K562 (cell line): ENCODE results near the gene GTF3C4. TPM values are rescaled to one million over a fixed set of nuclear protein-coding genes. Genes with fewer than 3 reads are reported as not detected.

Source experiments
- ATAC-seq: fragments of 200-7000 bp; cut with Tn5 transposase; 3 replicates; pipeline ENCODE4 v1.9.1; 2020; ENCODE audit warnings: moderate library complexity
- BruUV-seq: library from RNA; stranded (reverse); fragments of 400-500 nt; replicated peaks from 2 replicates; lab custom pipeline; 2021; lab: Mats Ljungman, UMichigan
- CTCF ChIA-PET: fragments of 300-600 bp; formaldehyde crosslinking; extraction: SDS; loops from one replicate; lab custom pipeline; 2021; ENCODE audit warnings: low intra/inter-chr PET ratio; lab: Yijun Ruan, JAX
- POLR2A ChIA-PET: fragments of 300-600, 350-650 bp; sonication (Branson Sonifier 250); formaldehyde crosslinking; extraction: SDS; loops from one replicate; lab custom pipeline; 2021; ENCODE audit warnings: antibody characterized with exemption, inconsistent platforms; lab: Yijun Ruan, JAX
- DNase-seq, 4 experiments: peaks; one replicate each; pipeline versions ENCODE4 v3.0.0 to v3.0.0-alpha.2; 2011 to 2018; ENCODE audit warnings: low spot score in 3 of 4, mixed read lengths in 3 of 4; ENCODE audit errors: extremely low read depth in 1 of 4
- FAIRE-seq: peaks from 2 replicates; lab custom pipeline; 2011; peaks lifted over from hg19 to GRCh38; lab: Jason Lieb, UNC
- H2AFZ ChIP-seq: 2 replicates; pipeline ENCODE4 v1.6.0; 2011; ENCODE audit warnings: low read depth, low read length, control low read depth, inconsistent platforms
- H3K27ac ChIP-seq: fragments of 200-600 bp; 3 replicates; pipeline ENCODE4 v1.8.0; 2011; ENCODE audit warnings: low read depth, mild to moderate bottlenecking, control low read depth, inconsistent platforms, low read length, moderate library complexity, mixed read lengths; ENCODE audit errors: extremely low read depth
- H3K27me3 ChIP-seq, 2 experiments: fragments of 300-600 bp in 1 of 2; 2 replicates in 1 of 2; 3 replicates in 1 of 2; pipeline versions ENCODE4 v1.6.0 to v1.8.0; 2011; ENCODE audit warnings: inconsistent platforms in 2 of 2, low read length in 2 of 2, mild to moderate bottlenecking in 1 of 2, mixed read lengths in 1 of 2, moderate library complexity in 1 of 2; ENCODE audit not compliant: control insufficient read depth in 2 of 2, insufficient read depth in 2 of 2
- H3K36me3 ChIP-seq: fragments of 300-600 bp; 3 replicates; pipeline ENCODE4 v1.8.0; 2011; ENCODE audit warnings: mild to moderate bottlenecking, low read length, inconsistent platforms; ENCODE audit not compliant: control insufficient read depth, insufficient read depth
- H3K4me1 ChIP-seq, 2 experiments: fragments of 200-600 bp in 1 of 2; replicated peaks in 1 of 2; 2 replicates in 1 of 2; 3 replicates in 1 of 2; pipeline versions ENCODE4 v1.5.1 to v1.8.0; 2011; ENCODE audit warnings: inconsistent platforms in 2 of 2, low read length in 2 of 2, mild to moderate bottlenecking in 1 of 2, mixed read lengths in 1 of 2, moderate library complexity in 1 of 2; ENCODE audit not compliant: control insufficient read depth in 2 of 2, insufficient read depth in 2 of 2
- H3K4me2 ChIP-seq: 2 replicates; pipeline ENCODE4 v1.6.1; 2011; ENCODE audit warnings: low read length, control low read depth, inconsistent platforms, mixed read lengths; ENCODE audit not compliant: insufficient read depth
- H3K4me3 ChIP-seq: fragments of 200-600 bp; sonication (generic), shearing (Covaris generic); 2 replicates; pipeline ENCODE4 v1.5.1; 2016; ENCODE audit warnings: control low read depth, inconsistent platforms
- H3K79me2 ChIP-seq: fragments of 200-600 bp; 3 replicates; pipeline ENCODE4 v1.8.0; 2011; ENCODE audit warnings: low read length, inconsistent platforms; ENCODE audit not compliant: control insufficient read depth, insufficient read depth
- H3K9ac ChIP-seq, 2 experiments: 2 replicates each; pipeline versions ENCODE4 v1.6.0 to v1.6.1; 2011; ENCODE audit warnings: low read depth in 2 of 2, low read length in 2 of 2, control low read depth in 1 of 2, inconsistent platforms in 1 of 2, mild to moderate bottlenecking in 1 of 2, mixed read lengths in 1 of 2; ENCODE audit not compliant: insufficient read depth in 1 of 2
- H3K9me1 ChIP-seq: one replicate; pipeline ENCODE4 v1.6.0; 2011; ENCODE audit warnings: inconsistent platforms, mild to moderate bottlenecking, low read length, moderate library complexity; ENCODE audit not compliant: control insufficient read depth, insufficient read depth
- H3K9me3 ChIP-seq: replicated peaks from 2 replicates; pipeline ENCODE4 v1.5.1; 2011; ENCODE audit warnings: low read depth, low read length, inconsistent platforms; ENCODE audit not compliant: control insufficient read depth, insufficient read depth
- H4K20me1 ChIP-seq: replicated peaks from 2 replicates; pipeline ENCODE4 v1.6.1; 2011; ENCODE audit warnings: low read length, inconsistent platforms, mixed read lengths; ENCODE audit not compliant: control insufficient read depth, insufficient read depth
- GTF2F1 ChIP-seq: IDR thresholded peaks from 2 replicates; pipeline ENCODE4 v1.6.1; 2011; ENCODE audit warnings: low read depth, low read length, improper control_type of control experiment
- HMG20B ChIP-seq: fragments of 250-450 bp; sonication (Bioruptor Pico); IDR thresholded peaks from 2 replicates; pipeline ENCODE4 v1.5.0; 2021; ENCODE audit warnings: mild to moderate bottlenecking
- HNRNPH1 ChIP-seq: fragments of 200-400 bp; formaldehyde crosslinking; optimal IDR thresholded peaks from 2 replicates; pipeline ENCODE3; 2017; ENCODE audit warnings: low read depth, mild to moderate bottlenecking, low read length, moderate library complexity
- KLF16 ChIP-seq: IDR thresholded peaks from 2 replicates; pipeline ENCODE4 v1.6.1; 2016; ENCODE audit warnings: antibody characterized with exemption
- KLF6 ChIP-seq: fragments of 250-450 bp; sonication (Bioruptor Pico); IDR thresholded peaks from 2 replicates; pipeline ENCODE4 v1.4.0; 2020; ENCODE audit warnings: mild to moderate bottlenecking, moderate library complexity, borderline replicate concordance
- MIER1 ChIP-seq: fragments of 450-650 bp; IDR thresholded peaks from 2 replicates; pipeline ENCODE4 v1.6.1; 2016; ENCODE audit warnings: antibody characterized with exemption, mild to moderate bottlenecking, low read depth
- PTTG1 ChIP-seq: fragments of 450-650 bp; IDR thresholded peaks from 2 replicates; pipeline ENCODE4 v1.6.1; 2016; ENCODE audit warnings: low read depth, mild to moderate bottlenecking, missing genetic modification characterization, missing compliant biosample characterization
- PYGO2 ChIP-seq: fragments of 450-650 bp; IDR thresholded peaks from 2 replicates; pipeline ENCODE4 v1.6.1; 2016; ENCODE audit warnings: mild to moderate bottlenecking, missing genetic modification characterization, moderate library complexity, missing compliant biosample characterization
- RBM17 ChIP-seq: fragments of 200-400 bp; formaldehyde crosslinking; IDR thresholded peaks from 2 replicates; pipeline ENCODE4 v1.6.1; 2017; ENCODE audit warnings: low read depth, mild to moderate bottlenecking, low read length, borderline replicate concordance
- RFX7 ChIP-seq: fragments of 250-450 bp; sonication (Bioruptor Pico); IDR thresholded peaks from 2 replicates; pipeline ENCODE4 v1.5.1; 2021; ENCODE audit warnings: mild to moderate bottlenecking
- SP1 ChIP-seq: sonication (generic); formaldehyde crosslinking; IDR thresholded peaks from 2 replicates; pipeline ENCODE4 v1.8.1; 2022; ENCODE audit warnings: mild to moderate bottlenecking, missing genetic modification reagents
- TAF15 ChIP-seq: fragments of 200-400 bp; formaldehyde crosslinking; IDR thresholded peaks from 2 replicates; pipeline ENCODE4 v1.6.1; 2017; ENCODE audit warnings: mild to moderate bottlenecking, low read depth, low read length, moderate library complexity
- TRIM28 ChIP-seq: fragments of 450-650 bp; IDR thresholded peaks from 2 replicates; pipeline ENCODE4 v1.6.1; 2017
- ZBTB17 ChIP-seq: fragments of 450-650 bp; formaldehyde crosslinking; IDR thresholded peaks from 2 replicates; pipeline ENCODE4 v1.4.0; 2020; ENCODE audit warnings: mild to moderate bottlenecking
- ZBTB8A ChIP-seq: fragments of 450-650 bp; IDR thresholded peaks from 2 replicates; pipeline ENCODE4 v1.6.1; 2018; ENCODE audit warnings: mild to moderate bottlenecking, moderate library complexity; ENCODE audit not compliant: partially characterized antibody
- WGBS: fragments of 100-300 bp; shearing (Covaris generic); methylation state at CpG from one replicate; pipeline ENCODE4 v1.1.6; 2016; ENCODE audit warnings: low coverage, mixed read lengths; ENCODE audit not compliant: insufficient coverage; ENCODE audit errors: missing lambda C conversion rate; 5-methylcytosine and 5-hydroxymethylcytosine counted together
- in situ Hi-C: fragments of 300-500 bp; cut with MboI; formaldehyde crosslinking; loops from 4 replicates; pipeline ENCODE4 v1.15.0; 2018; ENCODE audit warnings: inconsistent platforms, mixed read lengths
- intact Hi-C: fragments of 100-400 bp; cut with micrococcal nuclease; formaldehyde crosslinking; loops from 2 replicates; pipeline ENCODE4 v1.14.2; 2022
- polyA plus RNA-seq, 8 experiments: library from polyadenylated mRNA; depleted of rRNA in 4 of 8; stranded (reverse) in 5 of 8; unstranded in 3 of 8; fragments of >200 nt; fragmentation: Nextera tagmentation in 2 of 8; fragmentation: Illumina TruSeq in 1 of 8; extraction: Ambion mirVana in 2 of 8; extraction: Trizol in 1 of 8; gene quantifications; 2 replicates each; pipeline versions ENCODE4 v1.2.1 to v1.2.3, GENCODE V29; 2011 to 2014; ENCODE audit warnings: inconsistent platforms in 1 of 8, missing spikeins in 1 of 8
- total RNA-seq, 7 experiments: library from RNA; depleted of rRNA in 6 of 7; stranded (reverse); fragments of >200 nt in 6 of 7; fragmentation: Illumina TruSeq in 2 of 7; extraction: Trizol in 2 of 7; gene quantifications; 2 replicates each; pipeline versions ENCODE4 v1.2.1 to v1.2.3, GENCODE V29; 2011 to 2021; ENCODE audit warnings: low replicate concordance in 1 of 7
- TF ChIP-seq, protein P1 (sequence below): fragments of 250-450 bp; sonication (Bioruptor Pico); IDR thresholded peaks from 2 replicates; pipeline ENCODE4 v1.8.0; 2022; ENCODE audit warnings: inconsistent platforms, mild to moderate bottlenecking, moderate library complexity, borderline replicate concordance
- TF ChIP-seq, protein P2 (sequence below): IDR thresholded peaks from 2 replicates; pipeline ENCODE4 v1.6.1; 2012; ENCODE audit warnings: low read depth, low read length, improper control_type of control experiment, borderline replicate concordance
- TF ChIP-seq, protein P3 (sequence below), 2 experiments: fragments of 150-350 bp in 1 of 2; IDR thresholded peaks; 2 replicates each; pipeline ENCODE4 v1.6.1; 2012 to 2016; ENCODE audit warnings: low read depth in 2 of 2, low read length in 2 of 2, mild to moderate bottlenecking in 1 of 2, moderate library complexity in 1 of 2

The GTF3C4 gene
- total and polyA plus RNA-seq, 9 of the 15 experiments (the other 6 are each of a cell fraction or from before 2014, with no cell fraction given) = 3.9 to 20.0 (median 12.2) TPM

DNA sequence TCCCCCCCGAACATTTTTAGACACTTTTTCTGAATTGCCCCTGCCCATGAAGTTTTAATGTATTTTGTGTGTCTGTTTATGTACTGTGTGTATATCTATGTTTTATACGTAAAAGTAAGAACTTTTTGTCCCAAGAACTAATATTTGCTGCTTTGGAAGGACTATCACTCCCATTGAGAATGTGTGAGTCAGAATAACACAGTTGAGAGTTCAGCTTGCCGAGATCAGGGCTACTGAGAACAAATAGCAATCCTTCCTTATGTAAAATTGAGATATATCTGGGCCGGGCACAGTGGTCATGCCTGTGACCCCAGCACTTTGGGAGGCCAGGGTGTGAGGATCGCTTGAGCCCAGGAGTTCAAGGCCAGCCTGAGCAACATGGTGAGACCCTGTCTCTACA is 11.3 kb downstream of the GTF3C4 start:
- ChIA-PET POLR2A (interaction anchor here (0.6 to 2.0 kb wide), 3 partner anchors 10 to 309 kb away, joined by 3 to 11 read pairs (median 4); partner anchors contain the start of gene DDX31), CTCF (no interaction called here)
- no peaks in the 10 kb centered on the region for H3K9me3 ChIP-seq
- peaks cover 90% of the 10 kb centered on the region for H3K36me3 ChIP-seq
- no peak overlapping the region for H3K9ac ChIP-seq
- no peak overlapping the region for H3K27ac ChIP-seq
- no peak overlapping the region for H3K4me2 ChIP-seq
- intact Hi-C loops (no loop called here), in situ Hi-C loops (no loop called here)
- FAIRE-seq = no peak
- no peaks in the 10 kb centered on the region for H3K9me1 ChIP-seq
- no peak overlapping the region for H2AFZ ChIP-seq
- no peaks in the 10 kb centered on the region for H3K4me1 ChIP-seq
- no TSS peak for BruUV-seq
- H3K79me2 ChIP-seq = peaks cover 84% of the 10 kb centered on the region
- no peaks in the 10 kb centered on the region for H3K27me3 ChIP-seq
- 89% methylated on average over 4 of the region's 5 CpGs for WGBS
- no peak for DNase-seq
- no peak overlapping the region for H3K4me3 ChIP-seq
- no peak for ATAC-seq
- peaks cover 9% of the 10 kb centered on the region; the same call in 1 of the 2 replicates for H4K20me1 ChIP-seq
- TF ChIP-seq KLF6 (no peak), HMG20B (CRISPR knock-in tag) (no peak), HNRNPH1 (no peak), RBM17 (no peak), TRIM28 (no peak), SP1 (CRISPR knock-in tag) (no peak), ZBTB17 (CRISPR knock-in tag) (no peak), TAF15 (no peak), RFX7 (CRISPR knock-in tag) (no peak), KLF16 (no peak), MIER1 (no peak), PYGO2 (tag) (no peak), PTTG1 (tag) (no peak), ZBTB8A (no peak), GTF2F1 (no peak)
- TF ChIP-seq, protein P1, sequence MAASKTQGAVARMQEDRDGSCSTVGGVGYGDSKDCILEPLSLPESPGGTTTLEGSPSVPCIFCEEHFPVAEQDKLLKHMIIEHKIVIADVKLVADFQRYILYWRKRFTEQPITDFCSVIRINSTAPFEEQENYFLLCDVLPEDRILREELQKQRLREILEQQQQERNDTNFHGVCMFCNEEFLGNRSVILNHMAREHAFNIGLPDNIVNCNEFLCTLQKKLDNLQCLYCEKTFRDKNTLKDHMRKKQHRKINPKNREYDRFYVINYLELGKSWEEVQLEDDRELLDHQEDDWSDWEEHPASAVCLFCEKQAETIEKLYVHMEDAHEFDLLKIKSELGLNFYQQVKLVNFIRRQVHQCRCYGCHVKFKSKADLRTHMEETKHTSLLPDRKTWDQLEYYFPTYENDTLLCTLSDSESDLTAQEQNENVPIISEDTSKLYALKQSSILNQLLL = no peak
- TF ChIP-seq, protein P2, sequence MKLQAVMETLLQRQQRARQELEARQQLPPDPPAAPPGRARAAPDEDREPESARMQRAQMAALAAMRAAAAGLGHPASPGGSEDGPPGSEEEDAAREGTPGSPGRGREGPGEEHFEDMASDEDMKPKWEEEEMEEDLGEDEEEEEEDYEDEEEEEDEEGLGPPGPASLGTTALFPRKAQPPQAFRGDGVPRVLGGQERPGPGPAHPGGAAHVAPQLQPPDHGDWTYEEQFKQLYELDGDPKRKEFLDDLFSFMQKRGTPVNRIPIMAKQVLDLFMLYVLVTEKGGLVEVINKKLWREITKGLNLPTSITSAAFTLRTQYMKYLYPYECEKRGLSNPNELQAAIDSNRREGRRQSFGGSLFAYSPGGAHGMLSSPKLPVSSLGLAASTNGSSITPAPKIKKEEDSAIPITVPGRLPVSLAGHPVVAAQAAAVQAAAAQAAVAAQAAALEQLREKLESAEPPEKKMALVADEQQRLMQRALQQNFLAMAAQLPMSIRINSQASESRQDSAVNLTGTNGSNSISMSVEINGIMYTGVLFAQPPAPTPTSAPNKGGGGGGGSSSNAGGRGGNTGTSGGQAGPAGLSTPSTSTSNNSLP = no peak
- TF ChIP-seq, protein P3, sequence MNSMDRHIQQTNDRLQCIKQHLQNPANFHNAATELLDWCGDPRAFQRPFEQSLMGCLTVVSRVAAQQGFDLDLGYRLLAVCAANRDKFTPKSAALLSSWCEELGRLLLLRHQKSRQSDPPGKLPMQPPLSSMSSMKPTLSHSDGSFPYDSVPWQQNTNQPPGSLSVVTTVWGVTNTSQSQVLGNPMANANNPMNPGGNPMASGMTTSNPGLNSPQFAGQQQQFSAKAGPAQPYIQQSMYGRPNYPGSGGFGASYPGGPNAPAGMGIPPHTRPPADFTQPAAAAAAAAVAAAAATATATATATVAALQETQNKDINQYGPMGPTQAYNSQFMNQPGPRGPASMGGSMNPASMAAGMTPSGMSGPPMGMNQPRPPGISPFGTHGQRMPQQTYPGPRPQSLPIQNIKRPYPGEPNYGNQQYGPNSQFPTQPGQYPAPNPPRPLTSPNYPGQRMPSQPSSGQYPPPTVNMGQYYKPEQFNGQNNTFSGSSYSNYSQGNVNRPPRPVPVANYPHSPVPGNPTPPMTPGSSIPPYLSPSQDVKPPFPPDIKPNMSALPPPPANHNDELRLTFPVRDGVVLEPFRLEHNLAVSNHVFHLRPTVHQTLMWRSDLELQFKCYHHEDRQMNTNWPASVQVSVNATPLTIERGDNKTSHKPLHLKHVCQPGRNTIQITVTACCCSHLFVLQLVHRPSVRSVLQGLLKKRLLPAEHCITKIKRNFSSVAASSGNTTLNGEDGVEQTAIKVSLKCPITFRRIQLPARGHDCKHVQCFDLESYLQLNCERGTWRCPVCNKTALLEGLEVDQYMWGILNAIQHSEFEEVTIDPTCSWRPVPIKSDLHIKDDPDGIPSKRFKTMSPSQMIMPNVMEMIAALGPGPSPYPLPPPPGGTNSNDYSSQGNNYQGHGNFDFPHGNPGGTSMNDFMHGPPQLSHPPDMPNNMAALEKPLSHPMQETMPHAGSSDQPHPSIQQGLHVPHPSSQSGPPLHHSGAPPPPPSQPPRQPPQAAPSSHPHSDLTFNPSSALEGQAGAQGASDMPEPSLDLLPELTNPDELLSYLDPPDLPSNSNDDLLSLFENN (IDR thresholded peaks at IDR 0.05; ENCODE audit: low read depth in 2 of 2, low read length in 2 of 2) = no peak
